Stimulated activated CD8-positive, alpha-beta memory T cell treated with anti-CD3 and anti-CD28 coated beads, Interleukin-12 subunit alpha, Interleukin-12 subunit beta, amount 100 ng/mL, for 4 hours (primary cell): Measurements from ENCODE around the gene GLG1.

Experiments used
- DNase-seq: peaks from one replicate; pipeline ENCODE4 v3.0.0-alpha.2; 2020; ENCODE audit warnings: low read depth

Gene GLG1

GRCh38 chr16:74608944-74609343 lies 2.0 kb upstream of the GLG1 start:
- DNase-seq = no peak

- DNase-seq = no peak
Observed at GRCh38 chr16:74608381-74608780, 1.5 kb upstream of the GLG1 start.

GRCh38 chr16:74607962-74608356 lies 1.0 kb upstream of the GLG1 start:
- DNase-seq = no peak

- no peak for DNase-seq
Observed at GRCh38 chr16:74607310-74607961, 522 bp upstream of the GLG1 start.

- DNase-seq = no peak
Observed at GRCh38 chr16:74605746-74606520, 981 bp downstream of the GLG1 start.

GRCh38 chr16:74605332-74605731 lies 1.6 kb downstream of the GLG1 start:
- DNase-seq = no peak

- DNase-seq = no peak
Observed at GRCh38 chr16:74603848-74604247, 3.1 kb downstream of the GLG1 start.

- peak; percentile 24 for DNase-seq
Observed at GRCh38 chr16:74601126-74601871, 5.6 kb downstream of the GLG1 start.

GRCh38 chr16:74596586-74596985 lies 10.3 kb downstream of the GLG1 start:
- no peak for DNase-seq

GRCh38 chr16:74592847-74593246 lies 14.1 kb downstream of the GLG1 start:
- no peak for DNase-seq

- no peak for DNase-seq
Observed at GRCh38 chr16:74591876-74592650, 14.9 kb downstream of the GLG1 start.

GRCh38 chr16:74586948-74587347 lies 20.0 kb downstream of the GLG1 start:
- no peak for DNase-seq

- DNase-seq = no peak
Observed at GRCh38 chr16:74585846-74586443, 21.0 kb downstream of the GLG1 start.

- DNase-seq = no peak
Observed at GRCh38 chr16:74583926-74584666, 22.8 kb downstream of the GLG1 start.

- DNase-seq = no peak
Observed at GRCh38 chr16:74582970-74583369, 23.9 kb downstream of the GLG1 start.

- no peak for DNase-seq
Observed at GRCh38 chr16:74580833-74581232, 26.1 kb downstream of the GLG1 start.

GRCh38 chr16:74578838-74579237 lies 28.1 kb downstream of the GLG1 start:
- no peak for DNase-seq

- DNase-seq = no peak
Observed at GRCh38 chr16:74578433-74578832, 28.5 kb downstream of the GLG1 start.

- no peak for DNase-seq
Observed at GRCh38 chr16:74577882-74578366, 29.0 kb downstream of the GLG1 start.

GRCh38 chr16:74575807-74576643 lies 30.9 kb downstream of the GLG1 start:
- no peak for DNase-seq
